ENCODE measurements around the gene REELD1.

REELD1 gene

GRCh38 chr4:146256328-146256727, 42.0 kb downstream of the REELD1 start:
- H3K4me3 ChIP-seq (ENCODE audit: low read depth, low read length): no peak overlapping the region
- H3K36me3 ChIP-seq: peaks cover 3% of the 10 kb centered on the region
- DNase-seq: no peak
- no peaks in the 10 kb centered on the region for H3K27me3 ChIP-seq (ENCODE audit: insufficient read depth, low read depth, severe bottlenecking)
- TF ChIP-seq, protein P1, sequence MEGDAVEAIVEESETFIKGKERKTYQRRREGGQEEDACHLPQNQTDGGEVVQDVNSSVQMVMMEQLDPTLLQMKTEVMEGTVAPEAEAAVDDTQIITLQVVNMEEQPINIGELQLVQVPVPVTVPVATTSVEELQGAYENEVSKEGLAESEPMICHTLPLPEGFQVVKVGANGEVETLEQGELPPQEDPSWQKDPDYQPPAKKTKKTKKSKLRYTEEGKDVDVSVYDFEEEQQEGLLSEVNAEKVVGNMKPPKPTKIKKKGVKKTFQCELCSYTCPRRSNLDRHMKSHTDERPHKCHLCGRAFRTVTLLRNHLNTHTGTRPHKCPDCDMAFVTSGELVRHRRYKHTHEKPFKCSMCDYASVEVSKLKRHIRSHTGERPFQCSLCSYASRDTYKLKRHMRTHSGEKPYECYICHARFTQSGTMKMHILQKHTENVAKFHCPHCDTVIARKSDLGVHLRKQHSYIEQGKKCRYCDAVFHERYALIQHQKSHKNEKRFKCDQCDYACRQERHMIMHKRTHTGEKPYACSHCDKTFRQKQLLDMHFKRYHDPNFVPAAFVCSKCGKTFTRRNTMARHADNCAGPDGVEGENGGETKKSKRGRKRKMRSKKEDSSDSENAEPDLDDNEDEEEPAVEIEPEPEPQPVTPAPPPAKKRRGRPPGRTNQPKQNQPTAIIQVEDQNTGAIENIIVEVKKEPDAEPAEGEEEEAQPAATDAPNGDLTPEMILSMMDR (IDR thresholded peaks at IDR 0.05; ENCODE audit: low read depth, low read length): no peak
- H3K9me3 ChIP-seq (ENCODE audit: severe bottlenecking): no peaks in the 10 kb centered on the region
- no peak overlapping the region for H3K27ac ChIP-seq

DNA sequence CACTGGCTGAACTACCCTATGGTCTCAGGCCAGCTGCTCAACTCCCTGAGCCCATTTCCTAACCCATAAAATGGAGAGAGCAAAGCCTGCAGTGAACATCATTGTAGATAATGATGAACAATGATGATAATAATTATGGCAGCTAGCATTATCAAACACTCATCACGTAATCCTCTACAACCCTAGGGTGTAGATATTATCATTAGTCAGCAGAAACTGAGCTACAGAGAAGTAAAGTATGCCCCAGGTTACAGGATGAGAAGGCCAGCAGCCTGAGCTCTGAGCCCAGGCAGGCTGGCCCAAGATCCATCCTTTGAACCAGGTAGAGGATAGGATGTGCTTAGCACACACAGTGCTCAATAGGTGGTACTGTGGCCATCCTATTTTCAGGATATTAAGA, 43.2 kb downstream of the REELD1 start:
- DNase-seq: no peak
- Histone ChIP-seq H3K4me3 (ENCODE audit: low read depth, low read length) (no peak overlapping the region), H3K27me3 (ENCODE audit: insufficient read depth, low read depth, severe bottlenecking) (no peaks in the 10 kb centered on the region), H3K27ac (no peak overlapping the region), H3K9me3 (ENCODE audit: severe bottlenecking) (no peaks in the 10 kb centered on the region), H3K36me3 (peaks cover 3% of the 10 kb centered on the region)
- TF ChIP-seq, protein P1 (IDR thresholded peaks at IDR 0.05; ENCODE audit: low read depth, low read length): no peak

DNA sequence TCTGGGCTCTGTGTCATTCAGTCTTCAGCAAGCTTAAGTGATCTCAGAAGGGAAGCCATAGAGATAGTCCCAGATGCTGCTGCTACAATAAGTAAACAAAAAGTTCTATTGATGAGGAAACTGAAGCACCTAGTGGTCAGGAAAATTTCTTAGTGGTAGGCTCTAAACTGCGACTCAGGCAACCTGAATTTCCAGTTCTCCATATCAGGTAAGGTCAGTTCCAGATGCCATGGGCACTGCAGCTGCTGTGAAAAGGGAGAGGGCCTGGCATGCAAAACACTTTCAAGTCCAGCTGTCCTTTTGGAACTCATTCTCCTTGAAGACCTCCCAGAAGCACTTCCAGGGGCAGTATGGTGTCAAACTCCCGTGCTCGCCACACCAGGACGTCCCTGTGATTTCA, 46.2 kb downstream of the REELD1 start:
- no peak for DNase-seq

GRCh38 chr4:146261041-146261440, 46.7 kb downstream of the REELD1 start:
- no peak for DNase-seq
- TF ChIP-seq, protein P1 (IDR thresholded peaks at IDR 0.05; ENCODE audit: low read depth, low read length): no peak
- Histone ChIP-seq H3K4me3 (ENCODE audit: low read depth, low read length) (no peak overlapping the region), H3K27me3 (ENCODE audit: insufficient read depth, low read depth, severe bottlenecking) (no peaks in the 10 kb centered on the region), H3K9me3 (ENCODE audit: severe bottlenecking) (no peaks in the 10 kb centered on the region), H3K27ac (no peak overlapping the region), H3K36me3 (peaks cover 3% of the 10 kb centered on the region)

More for the DNA sequence above, 46.2 kb downstream of the REELD1 start:
- Histone ChIP-seq H3K27me3 (ENCODE audit: insufficient read depth, low read depth, severe bottlenecking) (no peaks in the 10 kb centered on the region), H3K4me3 (ENCODE audit: low read depth, low read length) (no peak overlapping the region), H3K36me3 (peaks cover 3% of the 10 kb centered on the region), H3K27ac (no peak overlapping the region), H3K9me3 (ENCODE audit: severe bottlenecking) (no peaks in the 10 kb centered on the region)
- TF ChIP-seq, protein P1 (IDR thresholded peaks at IDR 0.05; ENCODE audit: low read depth, low read length): no peak

DNA sequence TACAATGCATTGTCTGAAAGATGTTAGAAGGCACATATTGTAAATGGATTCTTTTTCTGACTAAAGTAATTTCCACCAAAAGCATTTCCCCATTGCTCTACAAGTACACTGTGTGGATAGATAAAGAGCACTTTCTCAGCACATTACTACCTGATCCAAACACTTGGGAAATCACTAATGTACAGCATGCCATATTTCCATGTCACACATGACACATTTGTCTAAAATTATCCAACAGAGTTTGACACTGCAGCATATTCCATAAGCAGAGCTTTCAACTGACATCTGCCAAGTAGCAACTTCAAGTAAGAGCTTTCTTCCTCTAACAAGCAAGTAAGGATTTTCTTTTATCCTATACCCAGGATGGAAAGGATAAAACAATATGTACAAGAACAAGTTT, 49.5 kb downstream of the REELD1 start:
- TF ChIP-seq, protein P1 (IDR thresholded peaks at IDR 0.05; ENCODE audit: low read depth, low read length): no peak
- Histone ChIP-seq H3K4me3 (ENCODE audit: low read depth, low read length) (no peak overlapping the region), H3K27me3 (ENCODE audit: insufficient read depth, low read depth, severe bottlenecking) (no peaks in the 10 kb centered on the region), H3K36me3 (no peaks in the 10 kb centered on the region), H3K9me3 (ENCODE audit: severe bottlenecking) (no peaks in the 10 kb centered on the region), H3K27ac (no peak overlapping the region)
- no peak for DNase-seq

- no peak overlapping the region for H3K27ac ChIP-seq
- TF ChIP-seq, protein P1 (IDR thresholded peaks at IDR 0.05; ENCODE audit: low read depth, low read length): no peak
- H3K36me3 ChIP-seq: no peaks in the 10 kb centered on the region; the same call in 1 of the 2 replicates
- no peak for DNase-seq
- no peak overlapping the region for H3K4me3 ChIP-seq (ENCODE audit: low read depth, low read length)
- H3K27me3 ChIP-seq (ENCODE audit: insufficient read depth, low read depth, severe bottlenecking): no peaks in the 10 kb centered on the region
- no peaks in the 10 kb centered on the region for H3K9me3 ChIP-seq (ENCODE audit: severe bottlenecking)
Measured at GRCh38 chr4:146265950-146266490, 51.7 kb downstream of the REELD1 start.
